A673 (cell line): ENCODE measurements around the gene USP9X. TPM values are rescaled to one million over a fixed set of nuclear protein-coding genes. Genes with fewer than 3 reads are reported as not detected.
A peak's percentile ranks its signal among the peaks of the same experiment; 100 is the strongest.

Source experiments
- BruUV-seq: library from RNA; stranded (reverse); fragments of 400-500 nt; replicated peaks from 2 replicates; lab custom pipeline; 2021; lab: Mats Ljungman, UMichigan
- CTCF ChIA-PET: fragments of 300-600 bp; sonication (Branson Sonifier 250); formaldehyde crosslinking; loops from one replicate; lab custom pipeline; 2022; ENCODE audit warnings: antibody characterized with exemption; lab: Charles Lee
- POLR2A ChIA-PET: fragments of 300-600 bp; sonication (Branson Sonifier 250); formaldehyde crosslinking; loops from one replicate; lab custom pipeline; 2022; ENCODE audit warnings: antibody characterized with exemption; ENCODE audit not compliant: low non-redundant PET; lab: Charles Lee
- DNase-seq: peaks from one replicate; pipeline ENCODE4 v3.0.0-alpha.2; 2015; ENCODE audit warnings: low spot score
- H3K27ac ChIP-seq: fragments of 200-600 bp; sonication (generic); 2 replicates; pipeline ENCODE4 v1.5.1; 2016; ENCODE audit warnings: mixed run types, low read depth, mild to moderate bottlenecking, mixed read lengths, antibody characterized with exemption, low read length; ENCODE audit not compliant: poor library complexity, severe bottlenecking
- H3K27me3 ChIP-seq: fragments of 200-600 bp; sonication (generic); replicated peaks from 2 replicates; pipeline ENCODE4 v1.6.1; 2017; ENCODE audit warnings: mixed run types, low read depth, mild to moderate bottlenecking, mixed read lengths, antibody characterized with exemption, low read length; ENCODE audit not compliant: insufficient read depth, poor library complexity
- H3K36me3 ChIP-seq: fragments of 200-600 bp; sonication (generic); 2 replicates; pipeline ENCODE4 v1.6.1; 2016; ENCODE audit warnings: mixed run types, mild to moderate bottlenecking, mixed read lengths, antibody characterized with exemption, low read length; ENCODE audit not compliant: insufficient read depth, poor library complexity, severe bottlenecking
- H3K4me1 ChIP-seq: fragments of 200-600 bp; sonication (generic); 2 replicates; pipeline ENCODE4 v1.6.1; 2017; ENCODE audit warnings: mixed run types, mild to moderate bottlenecking, mixed read lengths, antibody characterized with exemption, low read length; ENCODE audit not compliant: insufficient read depth, poor library complexity, severe bottlenecking
- H3K4me3 ChIP-seq: fragments of 200-600 bp; sonication (generic); 2 replicates; pipeline ENCODE4 v1.5.1; 2016; ENCODE audit warnings: low read depth, mixed run types, mild to moderate bottlenecking, mixed read lengths, low read length; ENCODE audit not compliant: poor library complexity, severe bottlenecking
- H3K9me3 ChIP-seq: fragments of 200-600 bp; sonication (generic); 2 replicates; pipeline ENCODE4 v1.6.1; 2016; ENCODE audit warnings: mixed run types, low read depth, mild to moderate bottlenecking, mixed read lengths, antibody characterized with exemption, low read length; ENCODE audit not compliant: poor library complexity, severe bottlenecking
- EZH2 ChIP-seq: fragments of 200-600 bp; sonication (generic); IDR thresholded peaks from 2 replicates; pipeline ENCODE4 v1.6.1; 2017; ENCODE audit warnings: borderline replicate concordance, low read depth, mild to moderate bottlenecking, mixed read lengths, antibody characterized with exemption, low read length; ENCODE audit not compliant: poor library complexity, severe bottlenecking
- intact Hi-C: fragments of 100-400 bp; cut with micrococcal nuclease; formaldehyde crosslinking; loops from one replicate; pipeline ENCODE4 v1.10.0; 2022; ENCODE audit not compliant: unreplicated experiment
- total RNA-seq: library from RNA; stranded (reverse); gene quantifications from 2 replicates; pipeline ENCODE4 v1.2.3, GENCODE V29; 2021
- TF ChIP-seq, protein P1 (sequence below): fragments of 300-800, 200-600 bp; sonication (generic); conservative IDR thresholded peaks from 2 replicates; pipeline ENCODE4 v1.5.1; 2017; ENCODE audit warnings: low read depth, mild to moderate bottlenecking, antibody characterized with exemption, low read length, moderate library complexity, mixed read lengths

The USP9X gene
- total RNA-seq, 1 experiment from 2014 or later = 70.6 TPM

DNA sequence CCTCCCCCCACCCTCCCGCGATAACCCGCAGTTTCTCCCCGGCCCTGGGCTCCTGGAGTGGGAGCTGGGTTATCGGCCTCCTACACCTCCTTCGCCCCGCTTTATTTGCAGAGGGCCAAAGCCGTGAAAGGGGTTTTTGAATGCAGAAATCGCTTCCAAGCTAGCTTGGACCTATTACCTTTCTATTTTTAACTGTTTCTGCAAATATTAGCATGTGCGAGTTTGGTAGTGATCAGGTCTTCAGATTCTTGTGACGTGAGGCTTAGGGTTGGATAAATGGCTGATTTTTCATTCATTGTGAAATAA lies 1.3 kb downstream of the USP9X start:
- peak overlapping the region; percentile 100 for H3K27ac ChIP-seq

GRCh38 chrX:41087201-41087600 lies 2.0 kb downstream of the USP9X start:
- peak overlapping the region; percentile 94 for H3K4me3 ChIP-seq
- ChIA-PET CTCF (no interaction called here), POLR2A (no interaction called here)
- H3K27ac ChIP-seq = no peak overlapping the region
- BruUV-seq = TSS peak; percentile 23
- H3K9me3 ChIP-seq = no peaks in the 10 kb centered on the region
- intact Hi-C loops = no loop called here
- peaks cover 11% of the 10 kb centered on the region for H3K4me1 ChIP-seq
- no peaks in the 10 kb centered on the region for H3K27me3 ChIP-seq
- no peaks in the 10 kb centered on the region for H3K36me3 ChIP-seq
- DNase-seq = no peak
- no peak for TF ChIP-seq EZH2

More for the DNA sequence above, 1.3 kb downstream of the USP9X start:
- no peak for DNase-seq
- Histone ChIP-seq H3K27me3 (no peaks in the 10 kb centered on the region), H3K36me3 (no peaks in the 10 kb centered on the region), H3K4me3 (peak overlapping the region; percentile 94), H3K4me1 (peaks cover 11% of the 10 kb centered on the region), H3K9me3 (no peaks in the 10 kb centered on the region)
- ChIA-PET POLR2A (interaction anchor here (0.6 kb wide), 1 partner anchor 200 kb away, joined by 5 read pairs; no protein-coding TSS in a partner anchor), CTCF (interaction anchor here (0.7 to 2.0 kb wide), 3 partner anchors 29 to 180 kb away, joined by 4 to 5 read pairs (median 5); no protein-coding TSS in a partner anchor)
- intact Hi-C loops = no loop called here
- BruUV-seq = no TSS peak
- TF ChIP-seq, protein P1, sequence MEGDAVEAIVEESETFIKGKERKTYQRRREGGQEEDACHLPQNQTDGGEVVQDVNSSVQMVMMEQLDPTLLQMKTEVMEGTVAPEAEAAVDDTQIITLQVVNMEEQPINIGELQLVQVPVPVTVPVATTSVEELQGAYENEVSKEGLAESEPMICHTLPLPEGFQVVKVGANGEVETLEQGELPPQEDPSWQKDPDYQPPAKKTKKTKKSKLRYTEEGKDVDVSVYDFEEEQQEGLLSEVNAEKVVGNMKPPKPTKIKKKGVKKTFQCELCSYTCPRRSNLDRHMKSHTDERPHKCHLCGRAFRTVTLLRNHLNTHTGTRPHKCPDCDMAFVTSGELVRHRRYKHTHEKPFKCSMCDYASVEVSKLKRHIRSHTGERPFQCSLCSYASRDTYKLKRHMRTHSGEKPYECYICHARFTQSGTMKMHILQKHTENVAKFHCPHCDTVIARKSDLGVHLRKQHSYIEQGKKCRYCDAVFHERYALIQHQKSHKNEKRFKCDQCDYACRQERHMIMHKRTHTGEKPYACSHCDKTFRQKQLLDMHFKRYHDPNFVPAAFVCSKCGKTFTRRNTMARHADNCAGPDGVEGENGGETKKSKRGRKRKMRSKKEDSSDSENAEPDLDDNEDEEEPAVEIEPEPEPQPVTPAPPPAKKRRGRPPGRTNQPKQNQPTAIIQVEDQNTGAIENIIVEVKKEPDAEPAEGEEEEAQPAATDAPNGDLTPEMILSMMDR = no peak
- no peak for TF ChIP-seq EZH2

GRCh38 chrX:41090568-41091238 lies 5.5 kb downstream of the USP9X start:
- Histone ChIP-seq H3K27me3 (no peaks in the 10 kb centered on the region), H3K4me3 (no peak overlapping the region), H3K36me3 (no peaks in the 10 kb centered on the region), H3K9me3 (no peaks in the 10 kb centered on the region), H3K27ac (no peak overlapping the region), H3K4me1 (peaks cover 5% of the 10 kb centered on the region)
- ChIA-PET CTCF (interaction anchor here (0.7 kb wide), 1 partner anchor 25 kb away, joined by 3 read pairs; no protein-coding TSS in a partner anchor), POLR2A (no interaction called here)
- intact Hi-C loops = no loop called here
- no TSS peak for BruUV-seq
- no peak for DNase-seq
- no peak for TF ChIP-seq EZH2
- TF ChIP-seq, protein P1 = no peak

DNA sequence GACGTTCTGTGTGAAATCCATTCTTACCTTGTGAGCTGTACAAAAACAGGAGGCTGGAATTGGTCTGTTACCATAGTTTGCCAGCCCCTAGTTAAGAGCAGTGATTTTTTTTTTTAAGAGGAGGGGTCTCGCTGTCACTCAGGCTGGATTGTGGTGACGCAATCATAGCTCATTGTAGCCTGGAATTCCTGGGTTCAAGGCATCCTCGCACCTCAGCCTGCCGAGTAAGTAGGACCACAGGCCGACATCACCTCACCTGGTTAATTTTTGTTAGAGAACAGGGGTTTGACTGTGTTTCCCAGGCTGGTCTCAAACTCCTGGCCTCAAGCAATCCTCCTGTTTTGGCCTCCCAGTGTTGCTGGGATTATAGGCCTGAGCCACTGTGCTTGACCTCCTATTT lies 7.5 kb downstream of the USP9X start:
- DNase-seq = no peak
- CTCF ChIA-PET = no interaction called here
- intact Hi-C loops = no loop called here
- Histone ChIP-seq H3K4me1 (peaks cover 10% of the 10 kb centered on the region), H3K4me3 (no peak overlapping the region), H3K27ac (no peak overlapping the region), H3K36me3 (no peaks in the 10 kb centered on the region), H3K9me3 (no peaks in the 10 kb centered on the region), H3K27me3 (no peaks in the 10 kb centered on the region)
- no peak for TF ChIP-seq EZH2
- TF ChIP-seq, protein P1 = no peak
- BruUV-seq = no TSS peak
- POLR2A ChIA-PET = no interaction called here
